Measurements from ENCODE around the gene ZKSCAN1.

Gene ZKSCAN1

DNA sequence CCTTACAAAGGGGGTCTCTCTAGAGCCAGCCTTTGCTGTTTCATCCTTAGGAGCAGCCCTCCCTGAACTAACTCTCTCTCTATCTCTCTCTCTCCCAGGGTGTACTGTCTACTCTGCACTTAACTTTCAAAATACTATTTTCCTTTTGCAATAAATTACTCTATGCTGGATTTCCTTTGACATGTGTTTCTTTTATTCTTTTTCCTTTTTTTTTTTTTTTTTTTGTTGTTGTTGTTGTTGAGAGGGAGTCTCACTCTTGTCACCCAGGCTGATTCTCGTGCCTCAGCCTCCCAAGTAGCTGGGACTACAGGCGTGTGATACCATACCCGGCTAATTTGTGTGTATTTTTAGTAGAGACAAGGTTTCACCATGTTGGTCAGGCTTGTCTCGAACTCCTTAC, 67.6 kb downstream of the ZKSCAN1 start:
- DNase-seq, result no peak

GRCh38 chr7:100085515-100085914, 70.1 kb downstream of the ZKSCAN1 start:
- no peak for DNase-seq

DNA sequence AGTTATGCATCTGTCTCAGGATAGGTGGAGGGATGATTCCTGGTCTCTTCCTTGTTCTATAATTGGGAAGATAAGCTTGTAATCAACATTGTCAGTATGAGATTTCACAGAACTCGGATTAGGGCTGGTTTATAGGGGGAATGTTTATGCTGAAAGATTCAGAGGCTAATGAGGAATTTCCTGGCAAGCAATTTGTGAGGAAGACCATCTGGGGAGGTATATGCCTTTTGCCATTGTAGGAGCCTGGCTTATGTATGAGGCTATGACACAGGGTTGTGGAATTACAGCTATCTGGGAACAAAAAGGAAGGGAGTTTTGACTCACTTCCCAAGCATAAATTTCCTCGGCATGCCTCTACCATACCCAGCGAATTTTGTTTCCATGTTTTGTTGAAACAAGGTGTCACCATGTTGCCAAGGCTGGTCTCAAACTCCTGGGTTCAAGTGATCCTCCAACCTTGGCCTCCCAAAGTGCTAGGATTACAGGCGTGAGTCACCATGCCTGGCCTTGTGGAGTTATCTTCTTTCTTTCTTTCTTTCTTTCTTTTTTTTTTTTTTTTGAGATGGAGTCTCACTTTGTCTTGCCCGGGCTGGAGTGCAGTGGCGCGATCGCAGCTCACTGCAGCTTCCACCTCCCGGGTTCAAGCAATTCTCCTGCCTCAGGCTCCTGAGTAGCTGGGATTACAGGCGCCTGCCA, 71.8 kb downstream of the ZKSCAN1 start:
- DNase-seq, result no peak

DNA sequence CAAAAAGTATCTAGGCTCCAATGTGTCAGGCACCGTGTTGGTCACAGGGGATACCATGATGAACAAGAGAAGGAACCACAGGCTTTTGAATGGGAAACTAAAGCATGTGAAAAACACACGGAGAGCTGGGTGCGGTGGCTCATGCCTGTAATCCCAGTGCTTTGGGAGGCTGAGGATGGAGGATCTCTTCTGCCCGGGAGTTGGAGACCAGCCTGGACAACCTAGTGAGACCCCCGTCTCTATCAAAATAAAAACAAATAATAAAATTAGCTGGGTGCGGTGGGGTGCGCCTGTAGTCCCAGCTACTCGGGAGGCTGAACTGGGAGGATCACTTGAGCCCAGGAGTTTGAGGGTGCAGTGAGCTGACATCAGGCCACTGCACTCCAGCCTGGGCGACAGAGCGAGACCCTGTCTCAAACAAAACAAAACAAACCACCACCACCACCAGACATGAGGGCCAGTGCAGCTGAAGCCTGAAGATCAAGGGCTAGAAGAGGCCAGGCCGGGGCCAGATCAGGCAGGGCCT, 72.8 kb downstream of the ZKSCAN1 start:
- no peak for DNase-seq

DNA sequence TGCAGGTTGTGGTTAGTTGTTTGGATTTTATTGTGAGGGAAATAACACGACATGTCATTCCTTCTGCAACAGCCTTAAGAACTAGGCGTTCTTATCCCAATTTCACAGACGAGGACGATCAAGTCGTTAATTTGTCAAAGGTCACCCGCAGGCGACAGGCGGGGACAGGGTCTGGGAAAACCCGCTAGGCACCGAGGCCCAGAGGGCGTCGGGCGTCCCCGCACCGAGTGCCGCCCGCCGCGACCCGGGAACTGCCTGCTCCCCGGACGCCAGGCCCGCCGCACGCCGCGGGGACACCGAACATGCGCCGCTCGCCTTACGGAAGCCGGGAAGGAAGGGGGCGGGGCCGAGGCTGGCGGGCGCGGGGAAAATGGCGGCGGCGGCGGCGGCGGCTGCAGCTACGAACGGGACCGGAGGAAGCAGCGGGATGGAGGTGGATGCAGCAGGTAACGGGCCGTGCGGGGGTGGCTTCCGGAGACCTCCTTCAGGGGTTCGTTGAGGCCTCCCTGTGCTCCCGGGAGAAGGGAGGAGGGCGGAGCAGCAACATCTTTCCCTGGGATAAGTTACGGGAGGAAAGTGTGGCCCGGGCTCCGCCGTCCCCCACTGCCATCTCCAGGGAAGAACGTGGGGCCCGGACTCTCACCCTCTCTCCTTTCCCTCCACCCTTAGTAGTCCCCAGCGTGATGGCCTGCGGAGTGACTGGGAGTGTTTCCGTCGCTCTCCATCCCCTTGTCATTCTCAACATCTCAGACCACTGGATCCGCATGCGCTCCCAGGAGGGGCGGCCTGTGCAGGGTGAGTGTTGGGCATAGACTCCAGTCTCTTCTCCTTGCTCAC, 73.4 kb downstream of the ZKSCAN1 start, which contains the start of gene COPS6:
Gene COPS6 (plus strand): TSS at position 349 of the 837 bp plus-strand sequence. CDS start 22 bp downstream, at position 371.
- peak; percentile 17 for DNase-seq

DNA sequence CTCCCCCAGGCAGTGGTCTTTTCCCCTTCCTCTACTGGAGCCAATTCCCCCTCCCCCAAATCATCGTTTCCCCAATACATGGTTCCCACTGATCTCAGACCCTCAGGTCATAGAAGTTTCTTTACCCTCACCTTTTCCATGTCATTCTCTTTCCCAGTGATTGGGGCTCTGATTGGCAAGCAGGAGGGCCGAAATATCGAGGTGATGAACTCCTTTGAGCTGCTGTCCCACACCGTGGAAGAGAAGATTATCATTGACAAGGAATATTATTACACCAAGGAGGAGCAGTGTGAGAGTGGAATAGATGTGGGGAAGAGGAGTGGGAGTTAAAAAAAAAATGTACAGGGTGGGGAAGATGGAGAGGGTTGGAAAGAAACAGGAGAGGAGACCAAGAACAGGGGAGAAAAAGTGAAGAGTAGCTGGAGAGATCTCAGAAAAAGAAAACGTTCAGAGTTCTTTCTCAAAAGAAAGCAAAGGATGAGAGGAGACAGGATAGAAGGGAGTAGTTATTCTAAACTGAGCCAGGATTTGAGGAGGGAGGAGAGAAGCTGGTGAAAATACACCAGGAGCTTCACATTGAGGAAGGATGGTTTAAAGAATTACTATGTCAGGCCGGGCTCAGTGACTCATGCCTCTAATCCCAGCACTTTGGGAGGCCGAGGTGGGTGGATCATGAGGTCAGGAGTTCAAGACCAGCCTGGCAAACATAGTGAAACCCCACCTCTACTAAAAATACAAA, 74.2 kb downstream of the ZKSCAN1 start:
- DNase-seq, result no peak

- no peak for DNase-seq
These were observed 75.4 kb downstream of the ZKSCAN1 start for GRCh38 chr7:100090527-100091410.

All from GOT3 (cell line).